Activated CD4-positive, alpha-beta T cell treated with anti-CD3 and anti-CD28 coated beads, Interleukin-2, amount 50 U/mL, for 16 hours (primary cell): ENCODE data around the gene TTC28.
"Not testable (repeated sequence)": the region's sequence is repeated elsewhere in the genome, so short reads cannot be mapped to it uniquely, and the experiment has no call there.

Experiments
- DNase-seq: peaks from one replicate; pipeline ENCODE4 v3.0.0-alpha.2; 2020

TTC28 gene

DNA sequence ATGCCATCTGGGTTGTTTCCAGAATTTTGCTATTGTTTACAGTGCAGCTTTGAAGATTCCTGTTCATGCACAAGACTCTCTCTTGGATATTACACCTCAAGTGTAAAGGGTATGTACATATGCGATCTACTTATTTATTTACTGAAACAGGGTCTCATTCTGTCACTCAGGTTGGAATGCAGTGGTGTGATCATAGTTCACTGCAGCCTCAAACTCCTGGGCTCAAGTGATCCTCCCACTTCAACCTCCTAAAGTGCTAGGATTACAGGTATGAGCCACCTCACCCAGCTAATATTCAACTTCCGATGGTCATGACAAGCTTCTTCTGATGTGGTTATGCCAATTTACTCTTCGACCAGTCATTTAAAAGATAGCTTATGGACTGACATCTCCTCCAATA is 602.5 kb downstream of the TTC28 start:
- no peak for DNase-seq

- no peak for DNase-seq
Observed at GRCh38 chr22:28075358-28075981, 604.2 kb downstream of the TTC28 start.

DNA sequence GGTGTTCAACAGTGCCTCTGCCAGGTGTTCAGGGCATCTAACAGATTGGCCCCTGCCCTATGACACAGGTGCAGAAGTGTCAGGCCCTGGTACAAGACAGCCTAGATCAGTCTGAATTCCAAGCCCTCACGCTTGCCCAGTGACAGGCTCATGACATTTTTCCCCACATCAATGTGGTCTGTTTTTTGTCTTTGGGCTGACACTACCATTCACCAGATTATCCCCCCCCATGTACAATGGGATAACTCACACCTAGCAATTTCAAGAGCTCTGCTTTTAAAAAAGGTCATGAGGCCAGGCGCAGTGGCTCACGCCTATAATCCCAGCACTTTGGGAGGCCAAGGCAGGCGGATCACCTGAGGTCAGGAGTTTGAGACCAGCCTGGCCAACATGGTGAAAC is 605.1 kb downstream of the TTC28 start:
- no peak for DNase-seq

DNA sequence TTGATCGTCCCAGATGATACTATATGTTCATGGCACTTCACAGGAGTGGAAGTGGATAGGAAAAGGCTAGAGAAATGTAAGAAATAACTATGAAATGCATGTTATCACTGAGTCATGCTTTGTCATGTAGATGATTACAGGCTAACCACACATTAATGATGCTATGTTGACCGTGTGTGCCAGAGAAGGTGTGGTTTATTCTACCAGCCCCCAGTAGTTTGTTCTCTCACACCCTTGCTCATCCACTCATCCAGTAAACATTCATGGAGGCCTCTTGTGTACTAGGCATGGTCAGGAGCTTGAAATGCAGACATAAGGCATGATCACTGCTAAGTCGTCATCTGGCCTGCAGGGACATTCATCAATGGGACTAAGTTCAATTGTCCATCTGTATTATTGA is 607.6 kb downstream of the TTC28 start:
- DNase-seq, result no peak

DNA sequence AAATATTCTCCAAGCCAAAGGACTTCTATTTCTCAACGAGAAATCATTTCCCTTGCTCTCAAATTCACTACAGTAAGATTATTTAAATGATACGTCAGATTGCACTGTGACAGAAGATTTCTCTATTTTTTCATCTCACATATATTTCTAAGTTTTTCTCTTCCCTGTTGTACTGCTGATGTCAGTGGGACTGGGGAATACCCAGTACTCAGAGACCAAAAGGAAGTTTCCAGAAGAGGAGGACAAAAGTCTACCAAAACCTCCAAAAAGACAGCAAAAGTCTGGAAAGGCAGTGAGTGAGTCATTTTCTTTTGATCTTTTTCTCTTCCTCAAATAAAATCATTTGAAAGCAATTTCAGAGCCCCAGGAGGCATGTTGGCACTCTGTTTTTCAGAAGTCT is 610.8 kb downstream of the TTC28 start:
- DNase-seq, result no peak

- no peak for DNase-seq
Observed at GRCh38 chr22:28064920-28065319, 614.7 kb downstream of the TTC28 start.

DNA sequence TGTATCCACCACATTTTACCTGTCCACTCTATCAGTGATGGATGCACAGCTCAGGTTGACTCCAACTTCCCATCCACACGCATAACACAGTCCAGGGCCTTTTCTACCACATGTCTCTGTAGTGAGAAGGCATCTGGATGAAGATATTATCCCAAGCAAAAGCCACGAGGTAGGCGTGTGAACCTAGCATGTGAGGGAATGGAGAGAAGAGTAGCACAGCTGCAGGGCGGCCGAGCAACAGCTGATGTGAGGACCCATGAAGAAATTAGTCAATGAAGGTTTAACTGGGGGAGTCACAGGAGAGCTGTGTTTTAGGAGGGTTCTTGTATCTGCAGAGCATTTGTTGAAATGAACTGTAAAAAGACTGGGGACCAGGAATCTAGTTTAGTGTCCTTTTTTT is 616.0 kb downstream of the TTC28 start:
- no peak for DNase-seq

GRCh38 chr22:28060594-28060993 is 619.0 kb downstream of the TTC28 start:
- not testable (repeated sequence) for DNase-seq

- no peak for DNase-seq
Observed at GRCh38 chr22:28058036-28058435, 621.6 kb downstream of the TTC28 start.

DNA sequence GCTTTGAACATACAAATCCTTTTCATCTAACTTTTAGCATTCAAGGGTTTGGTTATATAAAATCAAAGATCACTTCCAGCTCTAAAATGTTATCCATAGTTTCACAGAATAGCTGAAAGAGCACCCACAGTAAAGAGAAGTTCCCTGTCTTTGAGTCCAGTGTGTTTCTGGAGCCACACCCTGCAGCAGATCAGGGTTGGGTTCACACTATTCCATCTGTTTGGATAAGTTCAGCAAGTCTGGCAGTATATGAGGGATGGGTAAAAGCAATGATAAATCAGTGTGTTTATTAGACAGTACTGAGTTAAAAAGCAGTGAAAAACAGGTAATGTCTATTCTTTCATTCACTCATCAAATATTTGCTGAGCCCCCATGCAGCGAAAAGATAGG is 624.8 kb downstream of the TTC28 start:
- DNase-seq, result no peak

GRCh38 chr22:28053896-28054818 is 625.5 kb downstream of the TTC28 start:
- DNase-seq, result no peak

- no peak for DNase-seq
Observed at GRCh38 chr22:28052825-28053269, 626.8 kb downstream of the TTC28 start.

DNA sequence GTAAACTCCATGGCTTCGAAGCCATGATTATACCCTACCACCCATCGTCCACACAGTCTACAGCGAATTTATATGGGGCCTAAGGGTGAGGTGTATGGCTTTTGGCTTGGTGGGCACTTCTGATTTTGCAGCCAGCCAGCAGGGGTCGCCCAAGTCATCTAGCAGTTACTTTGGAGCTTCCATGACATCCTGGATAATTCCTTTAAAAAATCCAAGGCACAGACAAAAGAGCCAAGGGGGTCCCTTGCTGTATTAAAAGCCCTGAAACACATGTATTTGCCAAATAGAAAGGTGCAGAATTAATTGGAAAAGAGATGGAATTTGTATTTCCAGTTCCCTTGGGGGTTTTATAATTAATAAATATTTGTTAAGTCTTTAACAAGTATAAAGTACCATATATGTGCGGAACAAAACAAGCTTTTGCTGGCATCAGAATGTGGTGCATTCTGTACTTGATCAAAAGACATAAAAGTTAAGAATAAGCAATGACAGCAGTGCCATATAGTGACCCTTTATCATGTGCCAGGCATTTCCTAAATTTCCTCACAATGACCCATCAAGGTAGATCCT is 627.8 kb downstream of the TTC28 start:
- peak; percentile 23 for DNase-seq

- no peak for DNase-seq
Observed at GRCh38 chr22:28051091-28051786, 628.4 kb downstream of the TTC28 start.

GRCh38 chr22:28048529-28048928 is 631.1 kb downstream of the TTC28 start:
- no peak for DNase-seq

DNA sequence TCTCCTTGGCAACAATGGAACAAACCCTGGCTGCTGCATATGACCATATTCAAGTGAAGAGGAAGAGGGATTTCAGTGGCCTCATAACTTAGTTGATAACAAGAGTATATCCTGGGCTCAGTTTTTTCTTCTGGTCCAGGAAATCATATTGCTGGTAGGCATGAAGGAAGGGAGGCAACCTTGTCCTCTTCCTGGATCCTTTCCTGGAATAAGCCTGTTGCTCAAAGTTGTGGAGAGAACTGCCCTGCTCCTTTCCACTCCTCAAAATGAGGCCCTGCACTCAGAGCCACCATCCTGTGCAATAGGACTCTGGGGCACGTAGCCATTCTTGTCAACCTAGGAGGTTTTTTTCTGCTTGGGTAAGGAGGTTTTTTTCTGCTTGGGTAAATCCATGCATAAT is 631.9 kb downstream of the TTC28 start:
- DNase-seq, result no peak

DNA sequence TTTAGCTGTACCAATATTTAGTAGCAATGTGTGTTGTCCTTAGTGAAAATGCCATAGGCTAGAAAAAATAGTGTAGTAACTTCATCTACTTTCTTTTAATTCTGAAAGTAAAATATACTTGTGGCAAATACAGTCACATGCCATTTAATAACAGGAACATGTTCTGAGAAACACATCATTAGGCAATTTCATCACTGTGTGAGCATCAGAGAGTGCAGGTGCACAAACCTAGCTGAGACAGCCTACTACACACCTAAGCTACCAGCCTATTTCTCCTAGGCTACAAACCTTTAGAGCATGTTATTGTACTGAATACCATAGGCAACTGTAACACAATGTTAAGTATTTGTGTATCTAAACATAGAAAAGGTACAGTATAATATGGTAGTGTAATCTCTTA is 633.5 kb downstream of the TTC28 start:
- DNase-seq, result no peak

GRCh38 chr22:28044546-28045173 is 635.0 kb downstream of the TTC28 start:
- DNase-seq, result no peak

DNA sequence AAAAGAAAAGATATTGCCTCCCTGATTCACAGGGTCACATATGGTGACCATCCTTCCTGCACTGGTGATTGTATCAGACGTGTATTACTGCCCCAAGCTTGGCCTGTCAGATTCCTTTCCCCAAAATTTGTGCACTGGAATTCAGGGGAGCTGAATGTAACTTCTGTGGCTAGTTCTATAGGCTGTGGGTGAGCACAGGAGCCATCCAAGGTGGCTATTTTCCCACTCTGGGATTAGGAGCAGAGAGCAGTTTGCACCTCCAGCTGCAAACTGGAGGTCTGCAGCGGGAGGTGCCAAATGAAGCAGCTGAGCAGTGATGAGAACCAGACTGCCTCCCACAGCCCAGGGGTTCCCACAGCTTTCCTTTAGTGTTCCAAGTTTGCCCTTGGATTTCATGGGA is 636.4 kb downstream of the TTC28 start:
- no peak for DNase-seq

GRCh38 chr22:28034760-28035401 is 644.8 kb downstream of the TTC28 start:
- no peak for DNase-seq

DNA sequence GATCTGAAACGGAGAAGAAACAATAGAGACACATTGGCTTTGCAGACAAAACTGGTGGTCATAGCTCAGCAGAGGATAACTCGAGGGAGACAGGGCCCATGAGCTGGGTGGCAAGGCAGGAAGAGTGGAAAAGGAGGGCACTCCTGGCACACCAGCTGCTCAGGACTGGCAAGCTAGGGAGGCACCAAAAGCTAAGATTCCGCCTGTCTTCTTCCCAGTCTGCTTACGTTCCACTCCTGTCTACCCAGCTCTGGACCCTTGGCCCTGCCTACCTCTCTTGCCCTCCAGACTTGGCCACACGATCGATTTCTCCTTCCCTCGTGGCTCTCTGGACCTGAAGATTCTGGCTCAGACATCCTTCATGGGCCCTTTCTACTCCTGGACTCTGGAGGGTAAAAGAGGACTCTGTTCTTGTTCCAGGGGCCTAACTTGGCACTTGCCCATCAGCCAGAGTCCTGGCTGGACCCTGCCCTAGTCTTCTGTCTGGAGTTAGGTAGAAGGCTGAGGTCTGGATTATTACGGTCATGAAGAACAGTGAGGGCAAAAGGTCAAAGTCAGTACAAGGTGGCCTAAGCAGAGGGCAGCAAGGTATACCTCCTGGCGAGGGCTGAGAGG is 645.4 kb downstream of the TTC28 start:
- DNase-seq, result no peak

GRCh38 chr22:28032861-28033260 is 646.8 kb downstream of the TTC28 start:
- no peak for DNase-seq
